Measurements from ENCODE around the gene PHPT1. TPM values are rescaled to one million over a fixed set of nuclear protein-coding genes. Genes with fewer than 3 reads are reported as not detected.

Gene PHPT1
- total RNA-seq, 1 donor from 2014 or later = 142 TPM

DNA sequence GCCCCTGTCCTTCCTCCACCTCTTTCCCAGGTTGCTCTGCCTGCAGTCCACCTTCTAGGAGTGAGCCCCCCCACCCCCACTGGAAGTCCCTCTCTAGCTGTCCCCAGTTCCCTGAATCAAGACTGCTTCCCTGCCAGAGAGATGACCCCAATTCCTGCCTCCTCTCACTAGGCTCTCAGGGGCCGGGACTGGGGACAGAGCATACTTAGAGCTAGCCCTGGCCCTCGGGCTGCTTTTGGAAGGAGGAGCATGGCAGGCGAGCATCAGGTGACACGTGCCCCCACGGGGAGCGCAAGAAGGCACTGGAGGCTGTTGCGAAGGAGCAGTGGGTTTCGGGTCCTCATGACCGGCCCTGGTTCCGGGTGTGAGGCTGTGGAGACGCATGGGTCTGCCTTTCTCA lies 46.8 kb downstream of the PHPT1 start:
- no peak for DNase-seq (ENCODE audit: extremely low spot score, unreplicated experiment)
- Mint-ChIP-seq H3K9me3 (ENCODE audit: unreplicated experiment) (no peaks in the 10 kb centered on the region), H3K27me3 (ENCODE audit: unreplicated experiment) (no peaks in the 10 kb centered on the region), H3K4me1 (ENCODE audit: unreplicated experiment) (peaks cover 6% of the 10 kb centered on the region), H3K4me3 (ENCODE audit: unreplicated experiment) (no peak overlapping the region), H3K27ac (ENCODE audit: unreplicated experiment) (no peak overlapping the region), H3K36me3 (ENCODE audit: unreplicated experiment) (peaks cover 9% of the 10 kb centered on the region)
- TF ChIP-seq, protein P1, sequence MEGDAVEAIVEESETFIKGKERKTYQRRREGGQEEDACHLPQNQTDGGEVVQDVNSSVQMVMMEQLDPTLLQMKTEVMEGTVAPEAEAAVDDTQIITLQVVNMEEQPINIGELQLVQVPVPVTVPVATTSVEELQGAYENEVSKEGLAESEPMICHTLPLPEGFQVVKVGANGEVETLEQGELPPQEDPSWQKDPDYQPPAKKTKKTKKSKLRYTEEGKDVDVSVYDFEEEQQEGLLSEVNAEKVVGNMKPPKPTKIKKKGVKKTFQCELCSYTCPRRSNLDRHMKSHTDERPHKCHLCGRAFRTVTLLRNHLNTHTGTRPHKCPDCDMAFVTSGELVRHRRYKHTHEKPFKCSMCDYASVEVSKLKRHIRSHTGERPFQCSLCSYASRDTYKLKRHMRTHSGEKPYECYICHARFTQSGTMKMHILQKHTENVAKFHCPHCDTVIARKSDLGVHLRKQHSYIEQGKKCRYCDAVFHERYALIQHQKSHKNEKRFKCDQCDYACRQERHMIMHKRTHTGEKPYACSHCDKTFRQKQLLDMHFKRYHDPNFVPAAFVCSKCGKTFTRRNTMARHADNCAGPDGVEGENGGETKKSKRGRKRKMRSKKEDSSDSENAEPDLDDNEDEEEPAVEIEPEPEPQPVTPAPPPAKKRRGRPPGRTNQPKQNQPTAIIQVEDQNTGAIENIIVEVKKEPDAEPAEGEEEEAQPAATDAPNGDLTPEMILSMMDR (IDR thresholded peaks at IDR 0.05) = no peak

DNA sequence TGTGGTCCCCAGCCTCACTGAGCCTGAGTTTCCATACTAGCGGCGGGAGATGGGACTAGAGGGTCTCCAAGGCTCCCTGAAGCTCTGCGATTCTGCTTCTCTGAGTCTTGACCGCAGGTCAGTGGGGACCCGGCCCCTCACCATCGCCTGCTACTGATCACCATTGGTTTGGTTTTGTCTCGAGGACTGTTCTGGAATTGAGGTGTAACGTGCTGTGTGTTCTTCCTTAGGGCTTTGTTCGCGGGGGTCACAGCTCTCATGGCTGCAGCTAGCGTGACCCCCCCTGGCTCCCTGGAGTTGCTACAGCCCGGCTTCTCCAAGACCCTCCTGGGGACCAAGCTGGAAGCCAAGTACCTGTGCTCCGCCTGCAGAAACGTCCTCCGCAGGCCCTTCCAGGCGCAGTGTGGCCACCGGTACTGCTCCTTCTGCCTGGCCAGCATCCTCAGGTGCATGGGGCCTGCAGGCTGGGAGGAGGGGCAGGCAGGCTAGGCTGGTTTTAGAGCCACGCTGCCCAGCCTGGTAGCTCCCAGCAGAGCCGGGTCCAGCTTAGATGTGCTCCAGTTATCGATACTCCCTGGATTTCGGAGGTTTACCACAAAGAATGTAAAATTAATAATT lies 49.4 kb downstream of the PHPT1 start:
- no peak for DNase-seq (ENCODE audit: extremely low spot score, unreplicated experiment)
- TF ChIP-seq, protein P1 (IDR thresholded peaks at IDR 0.05) = no peak
- H3K27me3 Mint-ChIP-seq (ENCODE audit: unreplicated experiment) = no peaks in the 10 kb centered on the region
- H3K4me1 Mint-ChIP-seq (ENCODE audit: unreplicated experiment) = peaks cover 23% of the 10 kb centered on the region
- H3K27ac Mint-ChIP-seq (ENCODE audit: unreplicated experiment) = no peak overlapping the region
- H3K4me3 Mint-ChIP-seq (ENCODE audit: unreplicated experiment) = no peak overlapping the region
- no peaks in the 10 kb centered on the region for H3K9me3 Mint-ChIP-seq (ENCODE audit: unreplicated experiment)
- H3K36me3 Mint-ChIP-seq (ENCODE audit: unreplicated experiment) = peaks cover 13% of the 10 kb centered on the region

DNA sequence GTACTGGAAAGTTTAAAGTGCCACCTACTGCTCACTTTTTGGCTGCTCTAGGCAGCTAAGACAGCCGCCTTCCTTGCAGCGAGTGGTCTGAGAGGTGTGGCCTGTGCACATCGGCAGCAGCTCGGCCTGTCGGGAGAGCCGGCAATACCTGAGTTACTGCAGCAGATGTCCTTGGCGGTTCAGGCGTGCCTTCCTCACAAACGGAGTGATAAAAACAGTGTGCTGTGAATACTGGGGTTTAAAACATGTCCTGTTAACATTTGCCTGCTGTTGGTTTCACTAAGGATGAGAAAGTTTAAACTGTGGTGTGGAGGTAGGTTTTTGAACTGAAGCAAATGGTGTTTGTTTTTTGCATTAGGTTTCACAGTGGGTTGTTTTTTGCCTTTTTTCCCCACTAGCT lies 50.0 kb downstream of the PHPT1 start:
- H3K27ac Mint-ChIP-seq (ENCODE audit: unreplicated experiment) = no peak overlapping the region
- peaks cover 23% of the 10 kb centered on the region for H3K4me1 Mint-ChIP-seq (ENCODE audit: unreplicated experiment)
- TF ChIP-seq, protein P1 (IDR thresholded peaks at IDR 0.05) = no peak
- no peaks in the 10 kb centered on the region for H3K27me3 Mint-ChIP-seq (ENCODE audit: unreplicated experiment)
- no peak for DNase-seq (ENCODE audit: extremely low spot score, unreplicated experiment)
- no peaks in the 10 kb centered on the region for H3K9me3 Mint-ChIP-seq (ENCODE audit: unreplicated experiment)
- H3K4me3 Mint-ChIP-seq (ENCODE audit: unreplicated experiment) = no peak overlapping the region
- peaks cover 13% of the 10 kb centered on the region for H3K36me3 Mint-ChIP-seq (ENCODE audit: unreplicated experiment)

DNA sequence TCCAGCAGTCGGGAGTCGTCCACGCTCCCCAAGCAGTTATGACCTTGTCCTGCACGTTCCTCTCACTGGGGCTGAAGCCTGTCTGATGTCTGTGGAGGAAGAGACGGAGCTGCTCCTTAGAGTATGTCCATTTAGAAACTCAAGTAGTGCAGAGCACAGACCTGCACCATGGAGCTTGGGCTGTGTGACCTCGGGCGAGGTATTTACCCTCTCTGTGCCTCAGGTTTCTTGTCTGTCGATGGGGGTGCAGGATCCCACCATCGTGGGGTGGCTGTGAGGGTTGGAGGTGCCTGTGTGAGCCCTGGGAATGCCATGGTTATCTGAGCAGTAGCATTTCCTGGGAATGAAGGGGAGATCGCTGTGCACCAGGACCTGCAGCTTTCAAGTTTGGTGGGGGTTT lies 51.3 kb downstream of the PHPT1 start:
- no peaks in the 10 kb centered on the region for H3K9me3 Mint-ChIP-seq (ENCODE audit: unreplicated experiment)
- TF ChIP-seq, protein P1 (IDR thresholded peaks at IDR 0.05) = no peak
- no peak overlapping the region for H3K4me3 Mint-ChIP-seq (ENCODE audit: unreplicated experiment)
- peaks cover 13% of the 10 kb centered on the region for H3K36me3 Mint-ChIP-seq (ENCODE audit: unreplicated experiment)
- DNase-seq (ENCODE audit: extremely low spot score, unreplicated experiment) = no peak
- H3K4me1 Mint-ChIP-seq (ENCODE audit: unreplicated experiment) = peaks cover 21% of the 10 kb centered on the region
- no peaks in the 10 kb centered on the region for H3K27me3 Mint-ChIP-seq (ENCODE audit: unreplicated experiment)
- no peak overlapping the region for H3K27ac Mint-ChIP-seq (ENCODE audit: unreplicated experiment)

Small RNA genes lying within 50 kb of the gene (microRNA-seq; reads per million reads assigned to microRNA genes)
- not detected for gene MIR4292 (ENCODE audit: unreplicated experiment)
- not detected for gene MIR4479 (ENCODE audit: unreplicated experiment)

Other genes starting within 250 kb of the PHPT1 start
- 6.9 and 8.4 TPM in 2 replicates for gene EGFL7, start 186.5 kb upstream of the PHPT1 start, total RNA-seq
- gene AGPAT2, start 162.0 kb upstream of the PHPT1 start, total RNA-seq = 34.4 and 36.4 TPM in 2 replicates
- gene DIPK1B, start 136.8 kb upstream of the PHPT1 start, total RNA-seq = 11.4 and 11.5 TPM in 2 replicates
- not detected in 2 replicates for gene LCN10, start 106.5 kb upstream of the PHPT1 start, total RNA-seq
- not detected in 2 replicates for gene LCN6, start 100.9 kb upstream of the PHPT1 start, total RNA-seq
- not detected in 2 replicates for gene LCN8, start 91.2 kb upstream of the PHPT1 start, total RNA-seq
- gene LCN15, start 84.9 kb upstream of the PHPT1 start, total RNA-seq = not detected in 2 replicates
- gene TMEM141, start 58.1 kb upstream of the PHPT1 start, total RNA-seq = 29.2 and 36.0 TPM in 2 replicates
- 0.89 and 0.94 TPM in 2 replicates for gene CCDC183, start 53.1 kb upstream of the PHPT1 start, total RNA-seq
- 82.2 and 84.7 TPM in 2 replicates for gene RABL6, start 41.5 kb upstream of the PHPT1 start, total RNA-seq
- 4.4 and 4.5 TPM in 2 replicates for gene AJM1, start 6.9 kb upstream of the PHPT1 start, total RNA-seq
- gene MAMDC4, start 2.9 kb downstream of the PHPT1 start, total RNA-seq = 7.4 and 9.4 TPM in 2 replicates
- gene EDF1, start 16.9 kb downstream of the PHPT1 start, total RNA-seq = 338 and 342 TPM in 2 replicates
- gene TRAF2, start 37.1 kb downstream of the PHPT1 start, total RNA-seq = 12.2 and 14.4 TPM in 2 replicates
- 84.4 and 93.0 TPM in 2 replicates for gene FBXW5, start 95.3 kb downstream of the PHPT1 start, total RNA-seq
- gene C8G, start 95.8 kb downstream of the PHPT1 start, total RNA-seq = 1.3 and 1.7 TPM in 2 replicates
- 0.57 and 1.4 TPM in 2 replicates for gene LCN12, start 102.9 kb downstream of the PHPT1 start, total RNA-seq
- 123 and 129 TPM in 2 replicates for gene PTGDS, start 128.1 kb downstream of the PHPT1 start, total RNA-seq
- gene LCNL1, start 133.6 kb downstream of the PHPT1 start, total RNA-seq = 3.0 and 3.4 TPM in 2 replicates
- 38.5 and 51.4 TPM in 2 replicates for gene PAXX, start 143.0 kb downstream of the PHPT1 start, total RNA-seq
- gene CLIC3, start 147.2 kb downstream of the PHPT1 start, total RNA-seq = 0.52 TPM in 1 of 2 replicates, not detected in the other
- 47.6 and 55.1 TPM in 2 replicates for gene ABCA2, start 178.8 kb downstream of the PHPT1 start, total RNA-seq
- gene FUT7, start 182.7 kb downstream of the PHPT1 start, total RNA-seq = 0.13 TPM in 1 of 2 replicates, not detected in the other
- gene NPDC1, start 196.8 kb downstream of the PHPT1 start, total RNA-seq = 84.4 and 91.0 TPM in 2 replicates
- 0.46 TPM in 1 of 2 replicates, not detected in the other for gene ENTPD2, start 204.7 kb downstream of the PHPT1 start, total RNA-seq
- gene SAPCD2, start 221.1 kb downstream of the PHPT1 start, total RNA-seq = 3.1 and 3.4 TPM in 2 replicates
- gene UAP1L1, start 228.1 kb downstream of the PHPT1 start, total RNA-seq = 34.2 and 38.3 TPM in 2 replicates
- 109 and 120 TPM in 2 replicates for gene MAN1B1, start 237.6 kb downstream of the PHPT1 start, total RNA-seq